Measurements from ENCODE around the gene ADD3. TPM values are rescaled to one million over a fixed set of nuclear protein-coding genes. Genes with fewer than 3 reads are reported as not detected.

Gene ADD3
- total and polyA plus RNA-seq, 2 donors (not counting 3 experiments of a cell fraction or from before 2014, with no cell fraction given): 14.9 to 55.2 TPM

DNA sequence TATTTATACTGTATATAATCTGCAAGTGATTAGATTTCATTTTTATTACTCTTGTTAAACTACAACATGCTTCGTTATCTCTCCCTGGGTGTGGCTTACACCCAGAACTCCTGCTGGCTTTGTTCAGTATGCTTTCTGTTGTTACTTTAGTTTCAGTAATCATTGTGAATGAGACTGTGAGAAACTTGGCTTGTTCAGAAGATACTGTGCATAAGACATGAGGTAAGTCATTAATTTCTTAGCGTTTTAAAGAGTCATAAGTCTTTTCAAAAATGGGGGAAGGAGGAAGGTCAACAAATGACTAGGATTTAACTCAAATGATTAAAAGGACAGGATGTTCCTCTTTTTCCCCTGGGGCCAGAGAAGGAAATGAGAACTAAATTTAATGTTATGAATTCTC is 11.6 kb upstream of the ADD3 start:
- DNase-seq (ENCODE audit: low read depth, low spot score): no peak
- intact Hi-C loops (cut with micrococcal nuclease) (no loop called here), dilution Hi-C loops (cut with MboI; ENCODE audit: extremely low pct_ligation_motif_present, low sequenced_read_pairs) (no loop called here)
- Histone ChIP-seq H3K79me2 (ENCODE audit: control insufficient read depth, insufficient read depth, low read length) (no peaks in the 10 kb centered on the region), H4K20me1 (replicated peaks; ENCODE audit: control insufficient read depth, extremely low read depth, insufficient read depth, low read length) (no peaks in the 10 kb centered on the region), H3K27ac (ENCODE audit: insufficient read depth, low read depth, low read length) (no peak overlapping the region), H3K27me3 (ENCODE audit: control insufficient read depth in 2 of 2, insufficient read depth in 2 of 2, low read length in 2 of 2) (no peaks in the 10 kb centered on the region), H3K4me1 (ENCODE audit: control insufficient read depth, extremely low read depth, insufficient read depth, low read length) (peaks cover 3% of the 10 kb centered on the region), H3K9me1 (replicated peaks; ENCODE audit: control insufficient read depth, extremely low read depth, insufficient read depth, low read length) (no peaks in the 10 kb centered on the region), H3K36me3 (ENCODE audit: control insufficient read depth in 2 of 2, extremely low read depth in 1 of 2, insufficient read depth in 2 of 2, low read length in 2 of 2) (no peaks in the 10 kb centered on the region), H2AFZ (ENCODE audit: low read depth, low read length) (peak overlapping the region; percentile 31), H3K9ac (replicated peaks; ENCODE audit: extremely low read depth, insufficient read depth, low read length) (no peak overlapping the region), H3K4me2 (ENCODE audit: insufficient read depth, low read length) (no peak overlapping the region), H3K4me3 (replicated peaks in 1 of 3; ENCODE audit: insufficient read depth in 1 of 3, low read depth in 1 of 3, low read length in 3 of 3) (no peak overlapping the region), H3K9me3 (replicated peaks; ENCODE audit: control insufficient read depth, insufficient read depth, low read length) (no peaks in the 10 kb centered on the region)
- no peak for FAIRE-seq
- POLR2A ChIA-PET: no interaction called here
- CTCF ChIA-PET: no interaction called here
- no TSS peak for BruUV-seq (replicated peaks)
- no peak for TF ChIP-seq JUN (IDR thresholded peaks at IDR 0.05; ENCODE audit: borderline replicate concordance, insufficient read depth, insufficient read length, low read depth)
- TF ChIP-seq FOS (IDR thresholded peaks at IDR 0.05; ENCODE audit: borderline replicate concordance, insufficient read depth, low read length): no peak
- TF ChIP-seq MYC (IDR thresholded peaks at IDR 0.05; ENCODE audit: low read depth, low read length): no peak
- TF ChIP-seq POLR2A (IDR thresholded peaks at IDR 0.05; ENCODE audit: low read depth, low read length): no peak
- no peak for TF ChIP-seq GATA2 (IDR thresholded peaks at IDR 0.05; ENCODE audit: insufficient read depth, insufficient read length, low read depth, low read length)
- no peak for TF ChIP-seq POLR2AphosphoS5 (IDR thresholded peaks at IDR 0.05; ENCODE audit: insufficient read depth, low read depth, low read length)
- TF ChIP-seq, protein P1, sequence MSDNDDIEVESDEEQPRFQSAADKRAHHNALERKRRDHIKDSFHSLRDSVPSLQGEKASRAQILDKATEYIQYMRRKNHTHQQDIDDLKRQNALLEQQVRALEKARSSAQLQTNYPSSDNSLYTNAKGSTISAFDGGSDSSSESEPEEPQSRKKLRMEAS (IDR thresholded peaks at IDR 0.05; ENCODE audit: insufficient read depth, insufficient read length): no peak
- TF ChIP-seq, protein P2, sequence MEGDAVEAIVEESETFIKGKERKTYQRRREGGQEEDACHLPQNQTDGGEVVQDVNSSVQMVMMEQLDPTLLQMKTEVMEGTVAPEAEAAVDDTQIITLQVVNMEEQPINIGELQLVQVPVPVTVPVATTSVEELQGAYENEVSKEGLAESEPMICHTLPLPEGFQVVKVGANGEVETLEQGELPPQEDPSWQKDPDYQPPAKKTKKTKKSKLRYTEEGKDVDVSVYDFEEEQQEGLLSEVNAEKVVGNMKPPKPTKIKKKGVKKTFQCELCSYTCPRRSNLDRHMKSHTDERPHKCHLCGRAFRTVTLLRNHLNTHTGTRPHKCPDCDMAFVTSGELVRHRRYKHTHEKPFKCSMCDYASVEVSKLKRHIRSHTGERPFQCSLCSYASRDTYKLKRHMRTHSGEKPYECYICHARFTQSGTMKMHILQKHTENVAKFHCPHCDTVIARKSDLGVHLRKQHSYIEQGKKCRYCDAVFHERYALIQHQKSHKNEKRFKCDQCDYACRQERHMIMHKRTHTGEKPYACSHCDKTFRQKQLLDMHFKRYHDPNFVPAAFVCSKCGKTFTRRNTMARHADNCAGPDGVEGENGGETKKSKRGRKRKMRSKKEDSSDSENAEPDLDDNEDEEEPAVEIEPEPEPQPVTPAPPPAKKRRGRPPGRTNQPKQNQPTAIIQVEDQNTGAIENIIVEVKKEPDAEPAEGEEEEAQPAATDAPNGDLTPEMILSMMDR (IDR thresholded peaks at IDR 0.05; ENCODE audit: extremely low read depth in 1 of 2, insufficient read depth in 1 of 2, low read depth in 1 of 2, low read length in 2 of 2): no peak
- TF ChIP-seq EZH2 (IDR thresholded peaks at IDR 0.05; ENCODE audit: borderline replicate concordance, low read depth, low read length, severe bottlenecking): no peak
